ENCODE data around the gene GARNL3. TPM values are rescaled to one million over a fixed set of nuclear protein-coding genes. Genes with fewer than 3 reads are reported as not detected.

Gene GARNL3
- total RNA-seq, 1 experiment from 2014 or later: 11.5 TPM

Other genes starting within 250 kb of the GARNL3 start
- 0.08 TPM for gene ANGPTL2, start 142.1 kb upstream of the GARNL3 start, total RNA-seq (2021; ENCODE audit: unreplicated experiment)
- gene SLC2A8, start 132.4 kb downstream of the GARNL3 start, total RNA-seq (2021; ENCODE audit: unreplicated experiment): 55.7 TPM
- gene ZNF79, start 159.6 kb downstream of the GARNL3 start, total RNA-seq (2021; ENCODE audit: unreplicated experiment): 5.4 TPM
- gene RPL12, start 186.6 kb downstream of the GARNL3 start, total RNA-seq (2021; ENCODE audit: unreplicated experiment): 951 TPM
- gene LRSAM1, start 186.7 kb downstream of the GARNL3 start, total RNA-seq (2021; ENCODE audit: unreplicated experiment): 15.4 TPM